Progenitor cell of endocrine pancreas (in vitro differentiated cells): ENCODE data around the gene SLC6A8. TPM values are rescaled to one million over a fixed set of nuclear protein-coding genes. Genes with fewer than 3 reads are reported as not detected.

Experiments used
- DNase-seq: peaks from one replicate; pipeline ENCODE4 v3.0.0; 2021; ENCODE audit warnings: low spot score; ENCODE audit not compliant: unreplicated experiment
- H3K27ac Mint-ChIP-seq: 2 replicates; pipeline ENCODE4 v1.8.0; 2021; ENCODE audit warnings: mild to moderate bottlenecking, moderate library complexity, mixed read lengths
- H3K27me3 Mint-ChIP-seq: 2 replicates; pipeline ENCODE4 v1.8.0; 2021; ENCODE audit warnings: mixed read lengths
- H3K36me3 Mint-ChIP-seq: 2 replicates; pipeline ENCODE4 v1.8.0; 2022; ENCODE audit warnings: mixed read lengths; ENCODE audit not compliant: insufficient read depth
- H3K4me1 Mint-ChIP-seq: 2 replicates; pipeline ENCODE4 v1.8.0; 2021; ENCODE audit warnings: low read depth, mixed read lengths
- H3K4me3 Mint-ChIP-seq: 2 replicates; pipeline ENCODE4 v1.8.0; 2021; ENCODE audit warnings: low read depth, mild to moderate bottlenecking, moderate library complexity, mixed read lengths
- H3K9me3 Mint-ChIP-seq: 2 replicates; pipeline ENCODE4 v1.8.0; 2021; ENCODE audit warnings: low read depth, mixed read lengths
- CTCF ChIP-seq: fragments of 200-600 bp; sonication (generic); IDR thresholded peaks from one replicate; pipeline ENCODE4 v1.5.0; 2021; ENCODE audit warnings: antibody characterized with exemption, mild to moderate bottlenecking; ENCODE audit not compliant: unreplicated experiment
- total RNA-seq: library from RNA; stranded (reverse); gene quantifications from 2 replicates; pipeline ENCODE4 v1.2.1, GENCODE V29; 2021

The SLC6A8 gene
- total RNA-seq, 1 donor from 2014 or later: 52.2 TPM

GRCh38 chrX:153731117-153731844 is 43.6 kb downstream of the SLC6A8 start:
- Mint-ChIP-seq H3K4me1 (peaks cover 10% of the 10 kb centered on the region), H3K27ac (no peak overlapping the region), H3K36me3 (peaks cover 16% of the 10 kb centered on the region), H3K4me3 (no peak overlapping the region), H3K9me3 (peaks cover 18% of the 10 kb centered on the region), H3K27me3 (no peaks in the 10 kb centered on the region)
- no peak for DNase-seq
- no peak for TF ChIP-seq CTCF

GRCh38 chrX:153731845-153732215 is 44.1 kb downstream of the SLC6A8 start:
- peaks cover 9% of the 10 kb centered on the region for H3K4me1 Mint-ChIP-seq
- H3K27ac Mint-ChIP-seq: no peak overlapping the region
- no peak overlapping the region for H3K4me3 Mint-ChIP-seq
- H3K36me3 Mint-ChIP-seq: peaks cover 18% of the 10 kb centered on the region
- TF ChIP-seq CTCF: no peak
- peaks cover 18% of the 10 kb centered on the region for H3K9me3 Mint-ChIP-seq
- no peak for DNase-seq
- no peaks in the 10 kb centered on the region for H3K27me3 Mint-ChIP-seq

- peaks cover 18% of the 10 kb centered on the region for H3K9me3 Mint-ChIP-seq
- H3K36me3 Mint-ChIP-seq: peaks cover 18% of the 10 kb centered on the region
- no peak for TF ChIP-seq CTCF
- no peak for DNase-seq
- no peaks in the 10 kb centered on the region for H3K27me3 Mint-ChIP-seq
- H3K4me3 Mint-ChIP-seq: no peak overlapping the region
- no peak overlapping the region for H3K27ac Mint-ChIP-seq
- peaks cover 4% of the 10 kb centered on the region for H3K4me1 Mint-ChIP-seq
These were observed 44.7 kb downstream of the SLC6A8 start for GRCh38 chrX:153732401-153732800.

GRCh38 chrX:153733651-153734240 is 46.0 kb downstream of the SLC6A8 start:
- Mint-ChIP-seq H3K4me1 (no peaks in the 10 kb centered on the region), H3K9me3 (peaks cover 23% of the 10 kb centered on the region), H3K27ac (no peak overlapping the region), H3K4me3 (no peak overlapping the region), H3K36me3 (peaks cover 18% of the 10 kb centered on the region), H3K27me3 (no peaks in the 10 kb centered on the region)
- no peak for DNase-seq
- TF ChIP-seq CTCF: no peak

- Mint-ChIP-seq H3K27me3 (no peaks in the 10 kb centered on the region), H3K36me3 (peaks cover 20% of the 10 kb centered on the region), H3K9me3 (peaks cover 24% of the 10 kb centered on the region), H3K27ac (peak overlapping the region; percentile 62), H3K4me3 (no peak overlapping the region), H3K4me1 (no peaks in the 10 kb centered on the region)
- no peak for TF ChIP-seq CTCF
- no peak for DNase-seq
These were observed 47.1 kb downstream of the SLC6A8 start for GRCh38 chrX:153734871-153735270.
